Measurements from ENCODE around the gene SLC31A1.

GRCh38 chr9:113184539-113184938 lies 36.8 kb upstream of the SLC31A1 start:
- TF ChIP-seq CTCF (conservative IDR thresholded peaks at IDR 0.05; ENCODE audit: low read depth in 2 of 2) (no peak), EZH2 (IDR thresholded peaks at IDR 0.05; ENCODE audit: low read depth, unreplicated experiment) (no peak), POLR2AphosphoS5 (IDR thresholded peaks at IDR 0.05; ENCODE audit: low read depth) (no peak), REST (IDR thresholded peaks at IDR 0.05; ENCODE audit: unreplicated experiment) (no peak), ZNF114 (CRISPR knock-in tag; IDR thresholded peaks at IDR 0.05) (no peak), NANOG (IDR thresholded peaks at IDR 0.05; ENCODE audit: borderline replicate concordance) (no peak)

Data from GM23338 (cell line).